GM23338 (cell line): ENCODE data around the gene THOP1. TPM values are rescaled to one million over a fixed set of nuclear protein-coding genes. Genes with fewer than 3 reads are reported as not detected.

Experiments
- EZH2 ChIP-seq: fragments of 200-600 bp; sonication (generic); IDR thresholded peaks from one replicate; pipeline ENCODE4 v1.8.0; 2017; ENCODE audit warnings: antibody characterized with exemption, mild to moderate bottlenecking, low read depth; ENCODE audit not compliant: unreplicated experiment
- EZH2phosphoT487 ChIP-seq: fragments of 200-600 bp; sonication (generic); IDR thresholded peaks from one replicate; pipeline ENCODE4 v1.8.1; 2018; ENCODE audit warnings: antibody characterized with exemption; ENCODE audit not compliant: unreplicated experiment
- STAT1 ChIP-seq: IDR thresholded peaks from one replicate; pipeline ENCODE4 v1.6.1; 2016; ENCODE audit warnings: antibody characterized with exemption; ENCODE audit not compliant: unreplicated experiment
- ZNF331 ChIP-seq: fragments of 250-450 bp; sonication (Bioruptor Pico); IDR thresholded peaks from 2 replicates; pipeline ENCODE4 v1.5.0; 2020; ENCODE audit warnings: low read depth, mild to moderate bottlenecking, moderate library complexity
- polyA plus RNA-seq: library from polyadenylated mRNA; unstranded; fragments of >200 nt; fragmentation: Nextera tagmentation; extraction: Ambion mirVana; gene quantifications from 2 replicates; pipeline ENCODE4 v1.2.1, GENCODE V29; 2016
- total RNA-seq: library from RNA; depleted of rRNA; stranded (reverse); fragments of >200 nt; shearing (Covaris generic); gene quantifications from 2 replicates; pipeline ENCODE4 v1.2.3, GENCODE V29; 2014
- TF ChIP-seq, protein P1 (sequence below): fragments of 250-450 bp; sonication (Bioruptor Pico); IDR thresholded peaks from 2 replicates; pipeline ENCODE4 v1.5.0; 2020; ENCODE audit warnings: mild to moderate bottlenecking, moderate library complexity
- TF ChIP-seq, protein P2 (sequence below), 2 experiments: fragments of 200-600 bp in 1 of 2; sonication (generic) in 1 of 2; conservative IDR thresholded peaks; 2 replicates each; pipeline versions ENCODE4 v1.5.1 to v1.6.1; 2016 to 2017; ENCODE audit warnings: antibody characterized with exemption in 2 of 2, low read depth in 2 of 2, mild to moderate bottlenecking in 2 of 2, moderate library complexity in 1 of 2
- TF ChIP-seq, protein P3 (sequence below): IDR thresholded peaks from 2 replicates; pipeline ENCODE4 v1.6.1; 2016; ENCODE audit warnings: antibody characterized with exemption
- TF ChIP-seq, protein P4 (sequence below): IDR thresholded peaks from one replicate; pipeline ENCODE4 v1.6.1; 2018; ENCODE audit warnings: antibody characterized with exemption; ENCODE audit not compliant: unreplicated experiment

Gene THOP1
- total and polyA plus RNA-seq, 2 experiments from 2014 or later, result 110 to 229 TPM

DNA sequence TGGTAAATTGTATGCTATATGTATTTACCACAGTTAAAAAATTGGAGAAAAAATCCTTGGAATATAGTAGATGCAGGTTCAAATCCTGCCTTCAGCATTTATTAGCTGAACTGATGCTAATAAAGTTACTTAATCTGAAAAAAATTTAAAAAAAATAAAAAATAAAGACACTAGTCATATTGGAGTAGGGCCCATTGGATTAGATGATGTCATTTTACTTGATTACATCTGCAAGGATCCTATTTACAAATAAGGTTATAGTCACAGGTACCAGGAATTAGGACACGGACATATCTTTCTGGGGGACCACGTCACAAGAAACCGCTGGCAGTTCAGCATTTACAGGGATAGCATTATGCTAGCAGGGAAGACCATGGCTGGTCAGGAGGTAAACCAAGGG lies 62.2 kb downstream of the THOP1 start (continued):
- TF ChIP-seq, protein P1, sequence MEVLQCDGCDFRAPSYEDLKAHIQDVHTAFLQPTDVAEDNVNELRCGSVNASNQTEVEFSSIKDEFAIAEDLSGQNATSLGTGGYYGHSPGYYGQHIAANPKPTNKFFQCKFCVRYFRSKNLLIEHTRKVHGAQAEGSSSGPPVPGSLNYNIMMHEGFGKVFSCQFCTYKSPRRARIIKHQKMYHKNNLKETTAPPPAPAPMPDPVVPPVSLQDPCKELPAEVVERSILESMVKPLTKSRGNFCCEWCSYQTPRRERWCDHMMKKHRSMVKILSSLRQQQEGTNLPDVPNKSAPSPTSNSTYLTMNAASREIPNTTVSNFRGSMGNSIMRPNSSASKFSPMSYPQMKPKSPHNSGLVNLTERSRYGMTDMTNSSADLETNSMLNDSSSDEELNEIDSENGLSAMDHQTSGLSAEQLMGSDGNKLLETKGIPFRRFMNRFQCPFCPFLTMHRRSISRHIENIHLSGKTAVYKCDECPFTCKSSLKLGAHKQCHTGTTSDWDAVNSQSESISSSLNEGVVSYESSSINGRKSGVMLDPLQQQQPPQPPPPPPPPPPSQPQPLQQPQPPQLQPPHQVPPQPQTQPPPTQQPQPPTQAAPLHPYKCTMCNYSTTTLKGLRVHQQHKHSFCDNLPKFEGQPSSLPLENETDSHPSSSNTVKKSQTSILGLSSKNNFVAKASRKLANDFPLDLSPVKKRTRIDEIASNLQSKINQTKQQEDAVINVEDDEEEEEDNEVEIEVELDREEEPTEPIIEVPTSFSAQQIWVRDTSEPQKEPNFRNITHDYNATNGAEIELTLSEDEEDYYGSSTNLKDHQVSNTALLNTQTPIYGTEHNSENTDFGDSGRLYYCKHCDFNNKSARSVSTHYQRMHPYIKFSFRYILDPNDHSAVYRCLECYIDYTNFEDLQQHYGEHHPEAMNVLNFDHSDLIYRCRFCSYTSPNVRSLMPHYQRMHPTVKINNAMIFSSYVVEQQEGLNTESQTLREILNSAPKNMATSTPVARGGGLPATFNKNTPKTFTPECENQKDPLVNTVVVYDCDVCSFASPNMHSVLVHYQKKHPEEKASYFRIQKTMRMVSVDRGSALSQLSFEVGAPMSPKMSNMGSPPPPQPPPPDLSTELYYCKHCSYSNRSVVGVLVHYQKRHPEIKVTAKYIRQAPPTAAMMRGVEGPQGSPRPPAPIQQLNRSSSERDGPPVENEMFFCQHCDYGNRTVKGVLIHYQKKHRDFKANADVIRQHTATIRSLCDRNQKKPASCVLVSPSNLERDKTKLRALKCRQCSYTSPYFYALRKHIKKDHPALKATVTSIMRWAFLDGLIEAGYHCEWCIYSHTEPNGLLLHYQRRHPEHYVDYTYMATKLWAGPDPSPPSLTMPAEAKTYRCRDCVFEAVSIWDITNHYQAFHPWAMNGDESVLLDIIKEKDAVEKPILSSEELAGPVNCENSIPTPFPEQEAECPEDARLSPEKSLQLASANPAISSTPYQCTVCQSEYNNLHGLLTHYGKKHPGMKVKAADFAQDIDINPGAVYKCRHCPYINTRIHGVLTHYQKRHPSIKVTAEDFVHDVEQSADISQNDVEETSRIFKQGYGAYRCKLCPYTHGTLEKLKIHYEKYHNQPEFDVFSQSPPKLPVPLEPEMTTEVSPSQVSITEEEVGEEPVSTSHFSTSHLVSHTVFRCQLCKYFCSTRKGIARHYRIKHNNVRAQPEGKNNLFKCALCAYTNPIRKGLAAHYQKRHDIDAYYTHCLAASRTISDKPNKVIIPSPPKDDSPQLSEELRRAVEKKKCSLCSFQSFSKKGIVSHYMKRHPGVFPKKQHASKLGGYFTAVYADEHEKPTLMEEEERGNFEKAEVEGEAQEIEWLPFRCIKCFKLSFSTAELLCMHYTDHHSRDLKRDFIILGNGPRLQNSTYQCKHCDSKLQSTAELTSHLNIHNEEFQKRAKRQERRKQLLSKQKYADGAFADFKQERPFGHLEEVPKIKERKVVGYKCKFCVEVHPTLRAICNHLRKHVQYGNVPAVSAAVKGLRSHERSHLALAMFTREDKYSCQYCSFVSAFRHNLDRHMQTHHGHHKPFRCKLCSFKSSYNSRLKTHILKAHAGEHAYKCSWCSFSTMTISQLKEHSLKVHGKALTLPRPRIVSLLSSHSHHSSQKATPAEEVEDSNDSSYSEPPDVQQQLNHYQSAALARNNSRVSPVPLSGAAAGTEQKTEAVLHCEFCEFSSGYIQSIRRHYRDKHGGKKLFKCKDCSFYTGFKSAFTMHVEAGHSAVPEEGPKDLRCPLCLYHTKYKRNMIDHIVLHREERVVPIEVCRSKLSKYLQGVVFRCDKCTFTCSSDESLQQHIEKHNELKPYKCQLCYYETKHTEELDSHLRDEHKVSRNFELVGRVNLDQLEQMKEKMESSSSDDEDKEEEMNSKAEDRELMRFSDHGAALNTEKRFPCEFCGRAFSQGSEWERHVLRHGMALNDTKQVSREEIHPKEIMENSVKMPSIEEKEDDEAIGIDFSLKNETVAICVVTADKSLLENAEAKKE (CRISPR knock-in tag), result no peak
- TF ChIP-seq, protein P2, sequence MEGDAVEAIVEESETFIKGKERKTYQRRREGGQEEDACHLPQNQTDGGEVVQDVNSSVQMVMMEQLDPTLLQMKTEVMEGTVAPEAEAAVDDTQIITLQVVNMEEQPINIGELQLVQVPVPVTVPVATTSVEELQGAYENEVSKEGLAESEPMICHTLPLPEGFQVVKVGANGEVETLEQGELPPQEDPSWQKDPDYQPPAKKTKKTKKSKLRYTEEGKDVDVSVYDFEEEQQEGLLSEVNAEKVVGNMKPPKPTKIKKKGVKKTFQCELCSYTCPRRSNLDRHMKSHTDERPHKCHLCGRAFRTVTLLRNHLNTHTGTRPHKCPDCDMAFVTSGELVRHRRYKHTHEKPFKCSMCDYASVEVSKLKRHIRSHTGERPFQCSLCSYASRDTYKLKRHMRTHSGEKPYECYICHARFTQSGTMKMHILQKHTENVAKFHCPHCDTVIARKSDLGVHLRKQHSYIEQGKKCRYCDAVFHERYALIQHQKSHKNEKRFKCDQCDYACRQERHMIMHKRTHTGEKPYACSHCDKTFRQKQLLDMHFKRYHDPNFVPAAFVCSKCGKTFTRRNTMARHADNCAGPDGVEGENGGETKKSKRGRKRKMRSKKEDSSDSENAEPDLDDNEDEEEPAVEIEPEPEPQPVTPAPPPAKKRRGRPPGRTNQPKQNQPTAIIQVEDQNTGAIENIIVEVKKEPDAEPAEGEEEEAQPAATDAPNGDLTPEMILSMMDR (conservative IDR thresholded peaks at IDR 0.05; ENCODE audit: low read depth in 2 of 2), result no peak
- TF ChIP-seq, protein P3, sequence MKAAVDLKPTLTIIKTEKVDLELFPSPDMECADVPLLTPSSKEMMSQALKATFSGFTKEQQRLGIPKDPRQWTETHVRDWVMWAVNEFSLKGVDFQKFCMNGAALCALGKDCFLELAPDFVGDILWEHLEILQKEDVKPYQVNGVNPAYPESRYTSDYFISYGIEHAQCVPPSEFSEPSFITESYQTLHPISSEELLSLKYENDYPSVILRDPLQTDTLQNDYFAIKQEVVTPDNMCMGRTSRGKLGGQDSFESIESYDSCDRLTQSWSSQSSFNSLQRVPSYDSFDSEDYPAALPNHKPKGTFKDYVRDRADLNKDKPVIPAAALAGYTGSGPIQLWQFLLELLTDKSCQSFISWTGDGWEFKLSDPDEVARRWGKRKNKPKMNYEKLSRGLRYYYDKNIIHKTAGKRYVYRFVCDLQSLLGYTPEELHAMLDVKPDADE, result no peak
- TF ChIP-seq, protein P4, sequence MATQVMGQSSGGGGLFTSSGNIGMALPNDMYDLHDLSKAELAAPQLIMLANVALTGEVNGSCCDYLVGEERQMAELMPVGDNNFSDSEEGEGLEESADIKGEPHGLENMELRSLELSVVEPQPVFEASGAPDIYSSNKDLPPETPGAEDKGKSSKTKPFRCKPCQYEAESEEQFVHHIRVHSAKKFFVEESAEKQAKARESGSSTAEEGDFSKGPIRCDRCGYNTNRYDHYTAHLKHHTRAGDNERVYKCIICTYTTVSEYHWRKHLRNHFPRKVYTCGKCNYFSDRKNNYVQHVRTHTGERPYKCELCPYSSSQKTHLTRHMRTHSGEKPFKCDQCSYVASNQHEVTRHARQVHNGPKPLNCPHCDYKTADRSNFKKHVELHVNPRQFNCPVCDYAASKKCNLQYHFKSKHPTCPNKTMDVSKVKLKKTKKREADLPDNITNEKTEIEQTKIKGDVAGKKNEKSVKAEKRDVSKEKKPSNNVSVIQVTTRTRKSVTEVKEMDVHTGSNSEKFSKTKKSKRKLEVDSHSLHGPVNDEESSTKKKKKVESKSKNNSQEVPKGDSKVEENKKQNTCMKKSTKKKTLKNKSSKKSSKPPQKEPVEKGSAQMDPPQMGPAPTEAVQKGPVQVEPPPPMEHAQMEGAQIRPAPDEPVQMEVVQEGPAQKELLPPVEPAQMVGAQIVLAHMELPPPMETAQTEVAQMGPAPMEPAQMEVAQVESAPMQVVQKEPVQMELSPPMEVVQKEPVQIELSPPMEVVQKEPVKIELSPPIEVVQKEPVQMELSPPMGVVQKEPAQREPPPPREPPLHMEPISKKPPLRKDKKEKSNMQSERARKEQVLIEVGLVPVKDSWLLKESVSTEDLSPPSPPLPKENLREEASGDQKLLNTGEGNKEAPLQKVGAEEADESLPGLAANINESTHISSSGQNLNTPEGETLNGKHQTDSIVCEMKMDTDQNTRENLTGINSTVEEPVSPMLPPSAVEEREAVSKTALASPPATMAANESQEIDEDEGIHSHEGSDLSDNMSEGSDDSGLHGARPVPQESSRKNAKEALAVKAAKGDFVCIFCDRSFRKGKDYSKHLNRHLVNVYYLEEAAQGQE, result no peak
- TF ChIP-seq ZNF331 (CRISPR knock-in tag) (no peak), STAT1 (no peak), EZH2phosphoT487 (no peak), EZH2 (no peak)
